WTC11 (cell line): Measurements from ENCODE around the gene LRRFIP2. TPM values are rescaled to one million over a fixed set of nuclear protein-coding genes. Genes with fewer than 3 reads are reported as not detected.

Source experiments
- ATAC-seq: fragments of 200-7000 bp; cut with Tn5 transposase; 2 replicates; pipeline ENCODE4 v1.10.0; 2021; ENCODE audit warnings: mild to moderate bottlenecking, moderate library complexity
- CTCF ChIA-PET: fragments of 300-600 bp; sonication (Branson Sonifier 250); formaldehyde crosslinking; loops from one replicate; lab custom pipeline; 2021; ENCODE audit warnings: antibody characterized with exemption; lab: Charles Lee
- POLR2A ChIA-PET: fragments of 350-600 bp; sonication (Branson Sonifier 250); formaldehyde crosslinking; loops from one replicate; lab custom pipeline; 2021; ENCODE audit warnings: antibody characterized with exemption; lab: Charles Lee
- DNase-seq: peaks from one replicate; pipeline ENCODE4 v3.0.0; 2021; ENCODE audit warnings: low spot score
- H3K27ac Mint-ChIP-seq: 2 replicates; pipeline ENCODE4 v1.8.0; 2021; ENCODE audit warnings: mixed read lengths
- H3K27me3 Mint-ChIP-seq: 2 replicates; pipeline ENCODE4 v1.8.0; 2021; ENCODE audit warnings: low read depth, mild to moderate bottlenecking, moderate library complexity, mixed read lengths
- H3K36me3 Mint-ChIP-seq: 2 replicates; pipeline ENCODE4 v1.8.0; 2021; ENCODE audit warnings: mixed read lengths
- H3K4me1 Mint-ChIP-seq: 2 replicates; pipeline ENCODE4 v1.8.0; 2022; ENCODE audit warnings: mixed read lengths
- H3K4me3 Mint-ChIP-seq: 2 replicates; pipeline ENCODE4 v1.8.0; 2021; ENCODE audit warnings: mild to moderate bottlenecking, moderate library complexity, mixed read lengths
- H3K9me3 Mint-ChIP-seq: 2 replicates; pipeline ENCODE4 v1.8.0; 2021; ENCODE audit warnings: mixed read lengths
- ATF1 ChIP-seq: sonication (generic); formaldehyde crosslinking; IDR thresholded peaks from 2 replicates; pipeline ENCODE4 v1.8.1; 2023; ENCODE audit warnings: mild to moderate bottlenecking, moderate library complexity, missing genetic modification reagents
- ELF4 ChIP-seq: sonication (generic); formaldehyde crosslinking; IDR thresholded peaks from 2 replicates; pipeline ENCODE4 v1.8.1; 2022; ENCODE audit warnings: low read depth, mild to moderate bottlenecking, moderate library complexity, missing genetic modification reagents
- GABPB1 ChIP-seq: sonication (generic); formaldehyde crosslinking; IDR thresholded peaks from 2 replicates; pipeline ENCODE4 v1.8.1; 2023; ENCODE audit warnings: mild to moderate bottlenecking, missing genetic modification reagents
- MYBL2 ChIP-seq: sonication (generic); formaldehyde crosslinking; IDR thresholded peaks from 2 replicates; pipeline ENCODE4 v1.8.1; 2023; ENCODE audit warnings: mild to moderate bottlenecking, moderate library complexity, missing genetic modification reagents
- NFE2L1 ChIP-seq: sonication (generic); formaldehyde crosslinking; IDR thresholded peaks from 2 replicates; pipeline ENCODE4 v1.8.1; 2023; ENCODE audit warnings: missing genetic modification reagents
- NFYB ChIP-seq: sonication (generic); formaldehyde crosslinking; conservative IDR thresholded peaks from 2 replicates; pipeline ENCODE4 v1.8.0; 2022; ENCODE audit warnings: low read depth, missing genetic modification reagents
- NR3C1 ChIP-seq: sonication (generic); formaldehyde crosslinking; conservative IDR thresholded peaks from 2 replicates; pipeline ENCODE4 v1.8.1; 2023; ENCODE audit warnings: low read depth, mild to moderate bottlenecking, missing genetic modification reagents
- PRRX2 ChIP-seq: fragments of 250-450 bp; sonication (Bioruptor Pico); IDR thresholded peaks from 2 replicates; pipeline ENCODE4 v1.8.0; 2021; ENCODE audit warnings: mild to moderate bottlenecking
- RORB ChIP-seq: fragments of 250-450 bp; sonication (Bioruptor Pico); IDR thresholded peaks from 2 replicates; pipeline ENCODE4 v1.9.0; 2021; ENCODE audit warnings: mild to moderate bottlenecking
- SOX15 ChIP-seq: fragments of 250-450 bp; sonication (Bioruptor Pico); IDR thresholded peaks from 2 replicates; pipeline ENCODE4 v1.9.0; 2021; ENCODE audit warnings: mild to moderate bottlenecking
- SP1 ChIP-seq: sonication (generic); formaldehyde crosslinking; conservative IDR thresholded peaks from 2 replicates; pipeline ENCODE4 v1.8.1; 2022; ENCODE audit warnings: missing genetic modification reagents
- TCF7 ChIP-seq: sonication (generic); formaldehyde crosslinking; IDR thresholded peaks from 2 replicates; pipeline ENCODE4 v1.8.0; 2022; ENCODE audit warnings: mild to moderate bottlenecking, low read depth, missing genetic modification reagents, moderate library complexity
- TEAD1 ChIP-seq: sonication (generic); formaldehyde crosslinking; IDR thresholded peaks from 2 replicates; pipeline ENCODE4 v1.8.0; 2022; ENCODE audit warnings: mild to moderate bottlenecking, missing genetic modification reagents
- ZBTB21 ChIP-seq: sonication (generic); formaldehyde crosslinking; IDR thresholded peaks from 2 replicates; pipeline ENCODE4 v1.8.1; 2023; ENCODE audit warnings: mild to moderate bottlenecking, missing genetic modification reagents, borderline replicate concordance
- ZNF671 ChIP-seq: fragments of 250-450 bp; sonication (Bioruptor Pico); IDR thresholded peaks from 2 replicates; pipeline ENCODE4 v1.8.0; 2021; ENCODE audit warnings: mild to moderate bottlenecking
- total RNA-seq: library from RNA; stranded (reverse); gene quantifications from 3 replicates; pipeline ENCODE4 v1.2.3, GENCODE V29; 2021
- TF ChIP-seq, protein P1 (sequence below): sonication (generic); formaldehyde crosslinking; IDR thresholded peaks from 2 replicates; pipeline ENCODE4 v1.8.0; 2022; ENCODE audit warnings: mild to moderate bottlenecking, missing genetic modification reagents
- TF ChIP-seq, protein P2 (sequence below): sonication (generic); formaldehyde crosslinking; conservative IDR thresholded peaks from 2 replicates; pipeline ENCODE4 v1.8.1; 2022; ENCODE audit warnings: mild to moderate bottlenecking, missing genetic modification reagents
- TF ChIP-seq, protein P3 (sequence below): sonication (generic); formaldehyde crosslinking; IDR thresholded peaks from 2 replicates; pipeline ENCODE4 v1.8.1; 2022; ENCODE audit warnings: mild to moderate bottlenecking, moderate library complexity, missing genetic modification reagents
- TF ChIP-seq, protein P4 (sequence below): sonication (generic); formaldehyde crosslinking; IDR thresholded peaks from 2 replicates; pipeline ENCODE4 v1.8.0; 2022; ENCODE audit warnings: mild to moderate bottlenecking, missing genetic modification reagents
- TF ChIP-seq, protein P5 (sequence below): sonication (generic); formaldehyde crosslinking; conservative IDR thresholded peaks from 2 replicates; pipeline ENCODE4 v1.8.1; 2023; ENCODE audit warnings: mild to moderate bottlenecking, low read depth, missing genetic modification reagents, moderate library complexity

The LRRFIP2 gene
- total RNA-seq, 1 experiment from 2014 or later = 23.7 TPM

DNA sequence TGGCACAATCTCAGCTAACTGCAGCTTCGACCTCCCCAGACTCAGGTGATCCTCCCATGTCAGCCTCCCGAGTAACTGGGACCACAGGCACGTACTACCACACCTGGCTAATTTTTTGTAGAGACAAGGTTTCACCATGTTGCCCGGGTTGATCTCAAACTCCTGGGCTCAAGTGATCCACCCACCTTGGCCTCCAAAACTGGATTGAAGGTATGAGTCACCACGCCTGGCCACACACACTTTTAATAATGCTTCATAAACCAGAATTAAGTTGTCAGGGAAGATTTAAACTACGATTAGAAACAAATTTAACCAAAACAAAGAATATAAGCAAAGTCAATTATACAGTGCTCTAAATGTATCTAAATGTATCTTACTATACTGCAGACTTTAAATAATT lies 87.5 kb downstream of the LRRFIP2 start:
- Mint-ChIP-seq H3K27ac (no peak overlapping the region), H3K4me3 (no peak overlapping the region), H3K9me3 (no peaks in the 10 kb centered on the region), H3K27me3 (no peaks in the 10 kb centered on the region), H3K36me3 (no peaks in the 10 kb centered on the region), H3K4me1 (no peaks in the 10 kb centered on the region)
- TF ChIP-seq MYBL2 (no peak), RORB (CRISPR knock-in tag) (no peak), GABPB1 (CRISPR knock-in tag) (no peak), NFE2L1 (CRISPR knock-in tag) (no peak), NR3C1 (CRISPR knock-in tag) (no peak)
- TF ChIP-seq, protein P1, sequence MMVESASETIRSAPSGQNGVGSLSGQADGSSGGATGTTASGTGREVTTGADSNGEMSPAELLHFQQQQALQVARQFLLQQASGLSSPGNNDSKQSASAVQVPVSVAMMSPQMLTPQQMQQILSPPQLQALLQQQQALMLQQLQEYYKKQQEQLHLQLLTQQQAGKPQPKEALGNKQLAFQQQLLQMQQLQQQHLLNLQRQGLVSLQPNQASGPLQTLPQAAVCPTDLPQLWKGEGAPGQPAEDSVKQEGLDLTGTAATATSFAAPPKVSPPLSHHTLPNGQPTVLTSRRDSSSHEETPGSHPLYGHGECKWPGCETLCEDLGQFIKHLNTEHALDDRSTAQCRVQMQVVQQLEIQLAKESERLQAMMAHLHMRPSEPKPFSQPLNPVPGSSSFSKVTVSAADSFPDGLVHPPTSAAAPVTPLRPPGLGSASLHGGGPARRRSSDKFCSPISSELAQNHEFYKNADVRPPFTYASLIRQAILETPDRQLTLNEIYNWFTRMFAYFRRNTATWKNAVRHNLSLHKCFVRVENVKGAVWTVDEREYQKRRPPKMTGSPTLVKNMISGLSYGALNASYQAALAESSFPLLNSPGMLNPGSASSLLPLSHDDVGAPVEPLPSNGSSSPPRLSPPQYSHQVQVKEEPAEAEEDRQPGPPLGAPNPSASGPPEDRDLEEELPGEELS = no peak
- POLR2A ChIA-PET = no interaction called here
- CTCF ChIA-PET = no interaction called here
- ATAC-seq (no peak), DNase-seq (no peak)

DNA sequence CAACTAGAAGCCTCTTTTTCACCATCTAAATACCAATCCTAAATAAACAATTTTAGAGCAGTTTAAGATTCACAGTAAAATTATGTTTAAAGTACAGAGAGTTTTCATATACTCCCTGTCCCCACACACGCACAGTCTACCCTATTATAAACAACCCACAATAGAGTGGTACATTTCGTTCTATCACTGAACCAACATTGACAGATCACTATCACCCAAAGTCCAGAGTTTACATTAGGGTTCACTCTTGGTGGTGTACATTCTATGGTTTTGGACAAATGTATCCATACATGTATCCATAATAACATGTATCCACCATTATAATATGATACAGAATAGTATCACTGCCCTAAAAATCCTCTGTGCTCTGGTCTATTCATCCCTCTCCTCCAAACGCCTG lies 92.1 kb downstream of the LRRFIP2 start:
- DNase-seq (no peak), ATAC-seq (no peak)
- Mint-ChIP-seq H3K27ac (no peak overlapping the region), H3K9me3 (no peaks in the 10 kb centered on the region), H3K27me3 (no peaks in the 10 kb centered on the region), H3K4me3 (no peak overlapping the region), H3K4me1 (no peaks in the 10 kb centered on the region), H3K36me3 (no peaks in the 10 kb centered on the region)
- ChIA-PET CTCF (no interaction called here), POLR2A (no interaction called here)
- TF ChIP-seq, protein P2, sequence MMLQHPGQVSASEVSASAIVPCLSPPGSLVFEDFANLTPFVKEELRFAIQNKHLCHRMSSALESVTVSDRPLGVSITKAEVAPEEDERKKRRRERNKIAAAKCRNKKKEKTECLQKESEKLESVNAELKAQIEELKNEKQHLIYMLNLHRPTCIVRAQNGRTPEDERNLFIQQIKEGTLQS = no peak
- TF ChIP-seq ATF1 = no peak
- TF ChIP-seq, protein P3, sequence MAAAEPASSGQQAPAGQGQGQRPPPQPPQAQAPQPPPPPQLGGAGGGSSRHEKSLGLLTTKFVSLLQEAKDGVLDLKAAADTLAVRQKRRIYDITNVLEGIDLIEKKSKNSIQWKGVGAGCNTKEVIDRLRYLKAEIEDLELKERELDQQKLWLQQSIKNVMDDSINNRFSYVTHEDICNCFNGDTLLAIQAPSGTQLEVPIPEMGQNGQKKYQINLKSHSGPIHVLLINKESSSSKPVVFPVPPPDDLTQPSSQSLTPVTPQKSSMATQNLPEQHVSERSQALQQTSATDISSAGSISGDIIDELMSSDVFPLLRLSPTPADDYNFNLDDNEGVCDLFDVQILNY (CRISPR knock-in tag) = no peak
- no peak for TF ChIP-seq NFYB (CRISPR knock-in tag)
- no peak for TF ChIP-seq ELF4
- no peak for TF ChIP-seq PRRX2
- no peak for TF ChIP-seq NFE2L1 (CRISPR knock-in tag)
- TF ChIP-seq ZBTB21 (CRISPR knock-in tag) = no peak
- TF ChIP-seq, protein P4, sequence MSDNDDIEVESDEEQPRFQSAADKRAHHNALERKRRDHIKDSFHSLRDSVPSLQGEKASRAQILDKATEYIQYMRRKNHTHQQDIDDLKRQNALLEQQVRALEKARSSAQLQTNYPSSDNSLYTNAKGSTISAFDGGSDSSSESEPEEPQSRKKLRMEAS (CRISPR knock-in tag) = no peak
- no peak for TF ChIP-seq NR3C1 (CRISPR knock-in tag)
- TF ChIP-seq, protein P5, sequence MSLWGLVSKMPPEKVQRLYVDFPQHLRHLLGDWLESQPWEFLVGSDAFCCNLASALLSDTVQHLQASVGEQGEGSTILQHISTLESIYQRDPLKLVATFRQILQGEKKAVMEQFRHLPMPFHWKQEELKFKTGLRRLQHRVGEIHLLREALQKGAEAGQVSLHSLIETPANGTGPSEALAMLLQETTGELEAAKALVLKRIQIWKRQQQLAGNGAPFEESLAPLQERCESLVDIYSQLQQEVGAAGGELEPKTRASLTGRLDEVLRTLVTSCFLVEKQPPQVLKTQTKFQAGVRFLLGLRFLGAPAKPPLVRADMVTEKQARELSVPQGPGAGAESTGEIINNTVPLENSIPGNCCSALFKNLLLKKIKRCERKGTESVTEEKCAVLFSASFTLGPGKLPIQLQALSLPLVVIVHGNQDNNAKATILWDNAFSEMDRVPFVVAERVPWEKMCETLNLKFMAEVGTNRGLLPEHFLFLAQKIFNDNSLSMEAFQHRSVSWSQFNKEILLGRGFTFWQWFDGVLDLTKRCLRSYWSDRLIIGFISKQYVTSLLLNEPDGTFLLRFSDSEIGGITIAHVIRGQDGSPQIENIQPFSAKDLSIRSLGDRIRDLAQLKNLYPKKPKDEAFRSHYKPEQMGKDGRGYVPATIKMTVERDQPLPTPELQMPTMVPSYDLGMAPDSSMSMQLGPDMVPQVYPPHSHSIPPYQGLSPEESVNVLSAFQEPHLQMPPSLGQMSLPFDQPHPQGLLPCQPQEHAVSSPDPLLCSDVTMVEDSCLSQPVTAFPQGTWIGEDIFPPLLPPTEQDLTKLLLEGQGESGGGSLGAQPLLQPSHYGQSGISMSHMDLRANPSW (CRISPR knock-in tag) = no peak

DNA sequence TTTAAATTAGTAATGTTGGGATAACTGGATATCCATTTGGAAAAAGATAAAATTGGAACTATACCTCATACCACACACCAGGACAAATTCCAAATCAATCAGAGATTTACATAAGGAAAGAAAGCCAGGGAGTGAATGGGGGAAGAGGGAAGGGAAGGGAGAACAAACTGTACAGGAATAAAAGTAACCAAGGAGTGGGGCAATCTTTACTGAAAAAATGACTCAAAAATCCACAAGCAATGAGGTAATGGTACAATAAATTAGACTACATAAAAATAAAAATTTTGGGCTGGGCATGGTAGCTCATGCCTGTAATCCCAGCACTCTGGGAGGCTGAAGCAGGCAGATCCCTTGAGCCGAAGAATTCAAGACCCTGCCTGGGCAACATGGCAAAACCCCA lies 98.4 kb downstream of the LRRFIP2 start:
- H3K4me1 Mint-ChIP-seq = no peaks in the 10 kb centered on the region
- ChIA-PET POLR2A (no interaction called here), CTCF (no interaction called here)
- ATAC-seq (no peak), DNase-seq (no peak)
- TF ChIP-seq TCF7 (CRISPR knock-in tag) = no peak
- no peak for TF ChIP-seq SP1 (CRISPR knock-in tag)
- no peak for TF ChIP-seq MYBL2
- TF ChIP-seq SOX15 (CRISPR knock-in tag) = no peak
- no peak for TF ChIP-seq ELF4
- TF ChIP-seq TEAD1 (CRISPR knock-in tag) = no peak
- TF ChIP-seq ZNF671 (CRISPR knock-in tag) = no peak
- H3K36me3 Mint-ChIP-seq = no peaks in the 10 kb centered on the region
- H3K27ac Mint-ChIP-seq = no peak overlapping the region
- H3K4me3 Mint-ChIP-seq = no peak overlapping the region
- H3K27me3 Mint-ChIP-seq = no peaks in the 10 kb centered on the region
- H3K9me3 Mint-ChIP-seq = no peaks in the 10 kb centered on the region
